MM.1S (cell line): ENCODE results near the gene PTPRD.

ENCODE experiments used
- DNase-seq: peaks from one replicate; pipeline ENCODE4 v3.0.0-alpha.2; 2015
- H2AFZ ChIP-seq: fragments of 300-600 bp; sonication (generic); 2 replicates; pipeline ENCODE4 v1.6.0; 2016; ENCODE audit warnings: antibody characterized with exemption, low read length
- H3F3A ChIP-seq: fragments of 300-600 bp; sonication (generic); 2 replicates; pipeline ENCODE4 v1.6.1; 2016; ENCODE audit warnings: mild to moderate bottlenecking, antibody characterized with exemption, low read length, moderate library complexity, mixed read lengths; ENCODE audit not compliant: insufficient read depth
- H3K27ac ChIP-seq: fragments of 300-600 bp; sonication (generic); 2 replicates; pipeline ENCODE4 v1.5.1; 2016; ENCODE audit warnings: mild to moderate bottlenecking, low read length
- H3K27me3 ChIP-seq: fragments of 300-600 bp; sonication (generic); replicated peaks from 2 replicates; pipeline ENCODE4 v1.6.0; 2016; ENCODE audit warnings: low read length; ENCODE audit not compliant: insufficient read depth
- H3K36me3 ChIP-seq: fragments of 300-600 bp; sonication (generic); replicated peaks from 2 replicates; pipeline ENCODE4 v1.6.1; 2016; ENCODE audit warnings: mild to moderate bottlenecking, low read length, mixed read lengths; ENCODE audit not compliant: insufficient read depth
- H3K4me1 ChIP-seq: fragments of 300-600 bp; sonication (generic); 2 replicates; pipeline ENCODE4 v1.6.1; 2016; ENCODE audit warnings: low read length, mixed read lengths
- H3K4me2 ChIP-seq: fragments of 300-600 bp; sonication (generic); 2 replicates; pipeline ENCODE4 v1.6.0; 2016; ENCODE audit warnings: low read depth, low read length
- H3K4me3 ChIP-seq: fragments of 300-600 bp; sonication (generic); 2 replicates; pipeline ENCODE4 v1.5.1; 2016; ENCODE audit warnings: low read length, mixed read lengths
- H3K79me2 ChIP-seq: fragments of 300-600 bp; sonication (generic); 2 replicates; pipeline ENCODE4 v1.6.1; 2016; ENCODE audit warnings: mixed run types, low read length, mixed read lengths
- H3K9ac ChIP-seq: fragments of 300-600 bp; sonication (generic); 2 replicates; pipeline ENCODE4 v1.6.1; 2016; ENCODE audit warnings: low read length, mixed read lengths
- H3K9me2 ChIP-seq: fragments of 300-600 bp; sonication (generic); replicated peaks from 2 replicates; pipeline ENCODE4 v1.6.1; 2016; ENCODE audit warnings: mild to moderate bottlenecking, low read length, mixed read lengths; ENCODE audit not compliant: insufficient read depth
- H3K9me3 ChIP-seq: fragments of 300-600 bp; sonication (generic); replicated peaks from 2 replicates; pipeline ENCODE4 v1.6.1; 2016; ENCODE audit warnings: mild to moderate bottlenecking, low read length, mixed read lengths; ENCODE audit not compliant: insufficient read depth
- H4K20me1 ChIP-seq: fragments of 300-600 bp; sonication (generic); 2 replicates; pipeline ENCODE4 v1.6.1; 2016; ENCODE audit warnings: mild to moderate bottlenecking, low read length, moderate library complexity, mixed read lengths; ENCODE audit not compliant: insufficient read depth
- CTCF ChIP-seq: fragments of 300-600 bp; sonication (generic); IDR thresholded peaks from 2 replicates; pipeline ENCODE4 v1.5.1; 2016; ENCODE audit warnings: antibody characterized with exemption, low read length, mixed read lengths
- EZH2 ChIP-seq: fragments of 300-600 bp; sonication (generic); optimal IDR thresholded peaks from 2 replicates; pipeline ENCODE3; 2017; ENCODE audit warnings: low read depth, mild to moderate bottlenecking, antibody characterized with exemption, low read length, mixed read lengths
- EZH2phosphoT487 ChIP-seq: fragments of 300-600 bp; sonication (generic); IDR thresholded peaks from 2 replicates; pipeline ENCODE4 v1.6.1; 2018; ENCODE audit warnings: antibody characterized with exemption, low read length

Gene PTPRD

GRCh38 chr9:10204276-10204675 is 408.5 kb downstream of the PTPRD start:
- Histone ChIP-seq H3K4me3 (no peak overlapping the region), H4K20me1 (no peaks in the 10 kb centered on the region), H3K9me2 (no peaks in the 10 kb centered on the region), H3K36me3 (no peaks in the 10 kb centered on the region), H2AFZ (no peak overlapping the region), H3K4me2 (no peak overlapping the region), H3K4me1 (no peaks in the 10 kb centered on the region), H3K9ac (no peak overlapping the region), H3K79me2 (no peaks in the 10 kb centered on the region), H3K27me3 (no peaks in the 10 kb centered on the region), H3K9me3 (no peaks in the 10 kb centered on the region), H3K27ac (no peak overlapping the region), H3F3A (no peaks in the 10 kb centered on the region)
- TF ChIP-seq EZH2 (no peak), CTCF (no peak), EZH2phosphoT487 (no peak)
- no peak for DNase-seq

GRCh38 chr9:10173561-10173960 is 439.2 kb downstream of the PTPRD start:
- H3K9me2 ChIP-seq = no peaks in the 10 kb centered on the region
- H3F3A ChIP-seq = no peaks in the 10 kb centered on the region
- H4K20me1 ChIP-seq = no peaks in the 10 kb centered on the region
- no peak overlapping the region for H3K4me2 ChIP-seq
- H3K27me3 ChIP-seq = no peaks in the 10 kb centered on the region
- no peak overlapping the region for H3K9ac ChIP-seq
- H3K4me1 ChIP-seq = no peaks in the 10 kb centered on the region
- H3K79me2 ChIP-seq = no peaks in the 10 kb centered on the region
- H3K4me3 ChIP-seq = no peak overlapping the region
- H3K36me3 ChIP-seq = no peaks in the 10 kb centered on the region
- DNase-seq = no peak
- H3K9me3 ChIP-seq = no peaks in the 10 kb centered on the region
- no peak overlapping the region for H3K27ac ChIP-seq
- no peak overlapping the region for H2AFZ ChIP-seq
- TF ChIP-seq EZH2 = no peak
- TF ChIP-seq EZH2phosphoT487 = no peak
- no peak for TF ChIP-seq CTCF

- H3K36me3 ChIP-seq = no peaks in the 10 kb centered on the region
- H3F3A ChIP-seq = no peaks in the 10 kb centered on the region
- no peak overlapping the region for H3K4me3 ChIP-seq
- no peaks in the 10 kb centered on the region for H3K79me2 ChIP-seq
- H3K4me2 ChIP-seq = no peak overlapping the region
- no peak for DNase-seq
- no peak overlapping the region for H2AFZ ChIP-seq
- H3K9me2 ChIP-seq = no peaks in the 10 kb centered on the region
- no peak overlapping the region for H3K9ac ChIP-seq
- no peaks in the 10 kb centered on the region for H4K20me1 ChIP-seq
- no peaks in the 10 kb centered on the region for H3K9me3 ChIP-seq
- H3K4me1 ChIP-seq = no peaks in the 10 kb centered on the region
- no peak overlapping the region for H3K27ac ChIP-seq
- TF ChIP-seq EZH2 (no peak), EZH2phosphoT487 (no peak), CTCF (no peak)
- H3K27me3 ChIP-seq = no peaks in the 10 kb centered on the region
Observed at GRCh38 chr9:10172476-10172875, 440.3 kb downstream of the PTPRD start.
